Activated effector memory CD4-positive, alpha-beta T cell treated with anti-CD3 and anti-CD28 coated beads, Interleukin-2, amount 50 U/mL, for 16 hours (primary cell): Measurements from ENCODE around the gene CHL1.
"Not testable (repeated sequence)": the region's sequence is repeated elsewhere in the genome, so short reads cannot be mapped to it uniquely, and the experiment has no call there.

Source experiments
- DNase-seq: peaks from one replicate; pipeline ENCODE4 v3.0.0-alpha.2; 2020

The CHL1 gene

DNA sequence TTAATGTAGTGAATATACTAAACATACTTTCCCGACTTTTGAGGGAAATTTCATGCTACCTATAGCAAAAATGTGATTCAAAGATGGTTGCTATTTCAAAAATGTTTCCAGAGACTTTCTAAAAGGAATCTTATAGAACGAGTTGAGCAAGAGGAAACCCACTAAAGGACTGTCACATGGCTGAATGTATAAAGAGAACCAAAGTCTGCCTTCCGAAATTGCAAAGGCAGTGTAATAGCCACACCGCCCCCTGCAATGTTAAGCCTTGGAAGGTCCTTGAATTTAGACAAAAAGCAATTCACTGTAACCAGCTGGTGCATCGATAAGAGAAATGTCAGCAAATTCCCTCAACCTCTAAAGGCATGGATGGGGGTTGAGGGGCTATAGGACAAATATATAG, 142.8 kb downstream of the CHL1 start:
- no peak for DNase-seq

DNA sequence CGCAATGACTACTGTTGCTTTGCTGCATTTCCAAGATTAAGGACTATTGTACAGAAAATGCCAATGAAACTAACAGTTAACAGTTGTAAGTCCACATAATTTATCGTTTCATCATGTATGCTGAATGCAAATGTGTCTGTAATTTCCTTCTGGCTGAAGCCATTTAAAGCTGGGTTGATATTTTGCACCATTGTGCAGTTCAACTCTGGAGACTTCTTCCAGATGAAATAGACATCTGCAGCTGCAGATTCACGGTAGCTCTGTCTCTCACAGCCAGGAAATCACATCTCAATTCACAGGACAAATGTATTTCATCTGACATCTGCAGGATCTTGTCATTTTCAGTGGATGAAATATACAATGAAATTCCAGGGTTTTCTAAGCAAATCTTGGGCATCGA, 145.4 kb downstream of the CHL1 start:
- DNase-seq: no peak

DNA sequence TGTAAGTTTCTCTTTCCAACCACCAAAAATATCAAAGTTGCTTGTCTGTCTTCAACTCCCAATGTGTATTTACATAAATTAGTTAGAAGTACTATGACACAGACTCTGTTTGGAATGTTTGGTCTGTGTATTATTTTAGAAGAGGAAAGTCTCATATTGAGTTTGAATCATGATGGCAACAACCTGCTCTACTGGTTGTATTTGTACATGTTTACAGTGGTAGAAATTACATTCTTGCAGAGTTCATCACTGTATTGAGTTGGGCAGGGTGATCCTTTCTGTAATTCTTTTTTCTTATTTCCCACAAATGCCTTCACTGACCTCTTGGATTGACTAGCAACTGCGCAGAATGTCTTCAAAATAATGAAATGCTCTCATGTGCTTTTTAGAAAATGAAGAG, 149.6 kb downstream of the CHL1 start:
- no peak for DNase-seq

DNA sequence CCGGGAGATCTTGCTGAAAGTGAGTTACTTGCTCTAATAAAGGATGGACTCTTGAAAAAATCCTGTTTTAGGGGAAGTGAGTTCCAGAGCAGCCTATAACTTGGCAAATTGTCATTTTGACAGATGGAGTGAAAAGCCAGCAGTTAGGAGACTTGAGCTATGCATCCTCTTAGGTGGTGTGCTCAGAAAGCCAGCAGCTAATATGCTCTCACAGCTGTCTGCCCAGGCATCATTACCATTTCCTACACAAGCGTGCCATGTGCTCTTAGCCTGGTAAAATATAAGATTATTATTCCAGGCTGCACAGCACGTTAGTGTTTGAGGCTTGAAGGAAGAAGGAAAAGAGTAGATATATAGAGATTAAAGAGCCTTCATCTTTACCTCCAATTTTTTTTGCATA, 151.0 kb downstream of the CHL1 start:
- no peak for DNase-seq

DNA sequence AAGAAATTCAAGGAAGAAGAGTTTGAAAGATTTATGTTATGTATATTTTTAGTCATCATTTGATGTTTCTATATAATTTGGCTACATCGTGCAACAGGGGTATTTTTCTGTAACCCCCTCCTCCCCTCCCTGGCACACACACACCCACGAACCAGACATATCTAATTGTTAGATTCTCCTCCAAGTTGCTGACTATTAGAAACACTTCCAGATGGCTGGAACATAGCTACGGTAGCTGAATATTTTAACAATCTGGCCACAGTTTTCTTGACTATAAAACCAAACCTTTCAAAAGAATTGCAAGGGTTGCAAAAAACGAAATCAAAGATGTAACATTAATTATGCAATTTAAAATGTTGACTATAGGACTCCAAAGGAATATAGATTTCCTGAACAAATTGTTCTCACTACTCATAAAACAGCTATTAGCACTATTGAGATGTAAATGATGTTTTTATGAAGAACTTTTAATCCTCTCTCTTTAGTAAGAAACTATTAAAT, 154.4 kb downstream of the CHL1 start:
- no peak for DNase-seq

DNA sequence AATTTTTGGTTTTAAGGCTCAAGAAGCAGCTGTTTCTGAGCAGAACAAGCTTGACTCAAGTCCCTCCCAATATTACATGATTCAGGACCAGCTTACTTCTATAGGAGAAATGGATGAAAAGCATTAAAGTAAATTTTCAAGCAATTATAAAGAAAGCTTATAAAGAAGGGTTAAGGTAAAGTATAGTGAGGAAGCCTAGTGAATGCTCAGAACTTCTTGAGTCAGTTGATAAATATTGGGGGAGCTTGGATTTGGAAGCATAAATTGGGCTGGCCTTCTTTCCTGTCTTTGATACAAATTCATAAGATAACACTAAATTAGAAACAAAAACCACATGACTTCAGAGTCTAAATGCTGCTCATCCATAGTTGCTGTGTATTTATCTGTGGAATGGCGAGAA, 156.0 kb downstream of the CHL1 start:
- DNase-seq: no peak

DNA sequence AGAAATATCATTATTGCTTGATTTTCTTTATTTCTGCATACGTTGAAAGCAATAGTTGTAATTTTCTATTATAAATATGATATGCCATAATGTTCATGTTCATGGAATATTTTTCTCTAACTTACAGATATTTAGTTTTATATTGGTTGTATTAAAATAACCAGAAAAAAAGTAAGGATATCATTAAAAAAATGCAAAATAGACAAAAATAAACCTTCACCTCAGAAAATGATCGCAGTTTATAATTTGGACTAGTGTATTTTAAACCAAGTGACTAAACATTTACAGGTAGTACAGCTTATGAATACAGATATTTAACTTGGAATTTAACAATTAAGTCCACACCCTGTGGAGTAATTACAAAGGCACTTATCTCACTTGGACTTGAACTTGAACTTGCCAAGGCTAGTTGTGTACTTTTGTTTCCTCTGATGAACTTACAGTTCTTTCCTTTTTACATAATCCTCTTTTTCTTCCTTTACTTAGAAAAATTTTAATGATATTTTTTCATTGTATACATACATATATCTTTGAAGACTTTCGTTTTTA, 156.7 kb downstream of the CHL1 start:
- DNase-seq: no peak

DNA sequence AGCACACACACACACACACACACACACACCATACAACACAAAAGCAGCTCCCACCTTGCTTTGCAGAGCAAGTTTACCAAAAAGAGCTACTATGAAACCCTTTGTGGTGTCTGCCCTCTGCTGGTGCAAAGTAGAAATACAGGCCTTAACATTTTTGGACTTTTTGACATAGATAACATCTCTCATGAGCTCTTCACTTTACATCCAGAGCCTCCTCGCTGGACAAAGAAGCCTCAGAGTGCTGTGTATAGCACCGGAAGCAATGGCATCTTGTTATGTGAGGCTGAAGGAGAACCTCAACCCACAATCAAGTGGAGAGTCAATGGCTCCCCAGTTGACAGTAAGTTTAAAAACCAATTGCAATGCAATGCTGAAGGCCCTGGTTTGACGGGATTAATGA, 157.9 kb downstream of the CHL1 start:
- DNase-seq: no peak

DNA sequence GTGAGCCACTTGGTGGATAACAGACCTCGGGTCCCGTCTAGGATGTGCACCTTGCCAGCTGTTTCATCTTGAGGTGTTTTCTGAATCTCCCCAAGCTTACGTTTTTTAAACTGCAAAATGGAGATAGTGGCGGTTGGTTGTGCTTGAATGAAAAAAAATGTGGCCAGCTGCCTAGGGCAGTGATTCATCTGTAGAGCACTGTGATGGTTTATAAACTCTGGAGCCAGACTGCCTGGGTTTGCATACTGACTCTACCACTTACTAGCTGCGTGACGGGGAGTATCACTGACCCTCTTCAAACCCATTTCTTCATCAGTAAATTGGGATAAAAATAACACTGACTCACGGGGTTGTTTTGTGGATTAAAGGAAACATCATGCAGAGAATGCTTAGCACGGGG, 159.1 kb downstream of the CHL1 start:
- no peak for DNase-seq

DNA sequence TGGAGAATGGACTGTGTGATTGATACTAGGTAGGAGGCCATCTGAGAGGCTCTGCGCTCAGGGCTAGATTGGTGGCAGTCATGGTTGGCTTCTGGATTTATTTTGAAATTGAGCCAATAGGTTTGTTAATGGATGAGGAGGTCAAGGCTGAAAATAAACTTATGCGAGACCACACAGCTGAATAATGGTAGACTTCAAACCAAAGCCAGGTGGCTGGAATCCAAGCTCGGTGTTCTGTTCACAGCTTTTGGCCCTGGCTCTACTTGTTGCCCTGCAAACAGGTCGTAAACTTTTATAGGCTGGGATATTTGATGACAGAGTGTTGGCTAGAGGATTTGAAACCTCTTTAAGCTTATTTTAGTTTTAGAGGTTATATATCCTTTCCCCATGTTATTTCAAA, 160.4 kb downstream of the CHL1 start:
- DNase-seq: no peak

DNA sequence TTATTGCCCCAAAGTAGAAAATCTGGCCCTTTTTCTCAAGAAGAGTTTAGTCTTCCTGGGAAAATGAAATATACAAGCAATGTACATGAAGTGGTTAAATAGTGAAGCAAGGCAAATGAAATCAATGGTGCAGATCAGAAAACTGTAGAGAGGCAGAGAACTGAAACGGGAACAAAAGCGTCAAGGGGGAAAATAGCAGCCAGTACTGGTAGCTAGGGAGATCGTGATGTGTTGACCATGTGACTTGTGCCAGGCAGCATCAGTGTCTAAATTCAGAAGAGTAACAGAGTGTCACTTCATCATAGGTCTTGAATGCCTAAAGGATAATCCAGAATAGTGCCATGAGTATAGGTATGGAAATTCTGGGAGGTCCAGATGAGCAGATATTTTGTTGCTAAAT, 163.1 kb downstream of the CHL1 start:
- DNase-seq: no peak

DNA sequence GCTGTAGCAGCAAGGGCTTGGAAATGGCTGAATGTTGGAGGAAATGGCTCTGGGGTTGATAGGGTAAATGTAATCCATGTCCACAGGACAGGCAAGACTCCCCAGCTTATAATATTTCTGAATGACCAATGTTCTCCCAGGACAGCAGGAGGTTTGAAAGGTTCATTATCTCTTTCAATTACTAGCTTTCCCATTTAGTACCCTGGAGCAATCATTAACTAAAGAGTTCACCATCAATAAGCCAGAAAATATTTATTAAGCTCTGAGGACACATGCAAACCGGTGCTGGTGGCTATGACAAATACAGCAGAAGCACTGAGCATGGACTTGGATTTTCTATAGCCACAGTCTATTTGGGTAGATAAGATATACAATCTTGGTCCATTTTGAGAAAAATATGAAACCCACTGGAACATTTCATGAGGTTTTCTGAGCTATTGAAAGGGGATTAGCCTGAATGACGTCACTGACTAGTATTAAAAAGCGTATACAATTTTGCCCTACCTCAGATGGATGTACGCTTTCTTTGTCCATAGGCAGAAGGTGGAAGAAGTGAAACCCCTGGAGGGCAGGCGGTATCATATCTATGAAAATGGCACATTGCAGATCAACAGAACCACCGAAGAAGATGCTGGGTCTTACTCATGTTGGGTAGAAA, 166.2 kb downstream of the CHL1 start:
- DNase-seq: no peak

DNA sequence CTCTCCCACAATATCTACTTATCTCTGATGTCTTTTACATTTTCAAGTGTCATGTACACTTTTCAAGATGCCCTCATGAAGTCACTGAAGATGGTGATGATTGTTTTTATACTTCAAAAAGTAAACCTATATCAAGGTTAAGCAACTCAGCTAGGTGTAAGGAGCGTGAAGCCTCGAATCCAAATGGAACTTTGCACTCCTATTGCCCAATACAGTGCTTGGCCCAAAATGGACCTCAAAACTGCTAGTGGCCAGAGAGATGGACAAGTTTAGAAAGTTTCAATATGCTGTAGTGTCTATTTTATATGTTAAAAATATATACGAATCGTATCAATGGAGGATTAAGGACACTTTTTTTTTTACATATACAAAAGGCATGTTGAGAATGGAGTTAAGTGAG, 167.7 kb downstream of the CHL1 start:
- no peak for DNase-seq

DNA sequence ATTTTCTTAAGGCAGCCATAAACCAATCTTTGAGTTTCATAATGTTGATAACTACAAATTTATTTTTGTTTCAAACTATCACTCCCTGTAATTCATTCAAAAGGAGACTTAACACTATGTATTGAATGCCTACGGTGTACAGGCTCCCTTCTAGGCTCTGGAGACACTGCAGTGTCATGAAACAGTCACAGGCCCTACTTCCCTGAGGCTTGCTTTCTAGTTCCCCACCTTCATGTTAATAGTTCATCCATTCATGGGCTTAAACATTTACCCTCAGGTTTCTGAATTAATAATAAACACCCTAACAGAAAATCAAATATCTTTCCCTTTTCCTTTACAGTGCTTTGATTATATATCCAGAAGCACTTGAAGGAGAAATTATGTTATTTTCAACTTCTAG, 168.7 kb downstream of the CHL1 start:
- no peak for DNase-seq

DNA sequence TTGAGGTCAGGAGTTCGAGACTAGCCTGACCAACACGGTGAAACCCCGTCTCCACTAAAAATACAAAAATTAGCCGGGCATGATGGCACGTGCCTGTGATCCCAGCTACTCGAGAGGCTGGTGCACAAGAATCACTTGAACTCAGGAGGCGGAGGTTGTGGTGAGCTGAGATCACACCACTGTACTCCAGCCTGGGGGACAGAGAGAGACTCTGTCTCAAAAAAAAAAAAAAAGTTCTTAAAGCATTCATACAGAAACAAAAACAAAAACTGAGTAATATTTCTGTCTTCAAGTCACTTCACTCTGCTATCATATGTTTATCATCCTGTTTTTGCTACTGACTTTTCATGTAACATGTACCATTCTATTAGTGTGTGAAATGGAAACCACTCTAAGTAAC, 169.7 kb downstream of the CHL1 start:
- DNase-seq: not testable (repeated sequence)

DNA sequence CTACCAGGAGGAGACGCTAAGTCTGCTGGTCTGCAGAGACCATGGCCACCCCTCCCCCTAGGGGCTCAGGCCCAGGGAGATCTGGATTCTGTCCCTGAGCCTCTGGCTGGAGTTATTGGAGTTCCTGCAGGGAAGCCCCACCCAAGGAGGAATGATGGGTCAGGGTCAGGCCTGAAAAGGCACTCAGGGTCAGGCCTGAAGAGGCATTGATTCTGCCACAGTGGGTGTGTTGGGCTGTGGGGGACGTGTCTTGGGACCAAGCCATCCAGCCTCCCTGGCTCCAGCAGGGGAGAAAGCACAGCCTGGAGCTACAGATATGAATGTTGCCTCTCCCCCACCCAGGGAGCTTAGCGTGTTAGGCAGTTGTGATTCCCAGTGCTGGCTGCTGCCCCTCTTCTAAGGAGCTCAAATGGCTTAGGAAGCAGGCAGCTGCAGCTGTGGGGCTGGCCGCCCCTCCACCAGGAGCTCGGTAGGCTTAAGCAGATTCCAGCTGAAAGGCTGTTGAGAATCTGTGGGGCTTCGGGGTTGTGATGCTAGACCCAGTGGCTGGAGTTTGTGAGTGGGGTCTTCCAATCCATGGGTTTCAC, 176.7 kb downstream of the CHL1 start:
- no peak for DNase-seq

DNA sequence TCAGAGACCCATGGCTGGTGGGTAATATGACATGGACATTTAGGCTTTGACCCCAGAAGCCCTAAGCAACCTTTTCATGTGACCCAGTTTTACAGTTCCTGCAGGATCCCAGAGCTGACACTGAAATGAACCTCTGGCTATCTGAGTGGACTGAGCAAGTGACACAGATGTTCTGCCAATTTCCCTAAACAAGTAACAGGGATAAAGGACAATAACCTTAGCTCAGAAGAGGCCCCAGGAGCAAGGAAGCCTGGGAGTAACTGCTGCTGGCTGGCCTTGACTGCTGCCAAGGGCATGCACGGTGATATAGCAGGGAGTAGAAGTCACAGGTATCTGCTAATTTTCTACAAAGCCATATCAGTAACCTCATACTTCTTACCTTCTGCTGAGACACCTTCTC, 177.9 kb downstream of the CHL1 start:
- no peak for DNase-seq

DNA sequence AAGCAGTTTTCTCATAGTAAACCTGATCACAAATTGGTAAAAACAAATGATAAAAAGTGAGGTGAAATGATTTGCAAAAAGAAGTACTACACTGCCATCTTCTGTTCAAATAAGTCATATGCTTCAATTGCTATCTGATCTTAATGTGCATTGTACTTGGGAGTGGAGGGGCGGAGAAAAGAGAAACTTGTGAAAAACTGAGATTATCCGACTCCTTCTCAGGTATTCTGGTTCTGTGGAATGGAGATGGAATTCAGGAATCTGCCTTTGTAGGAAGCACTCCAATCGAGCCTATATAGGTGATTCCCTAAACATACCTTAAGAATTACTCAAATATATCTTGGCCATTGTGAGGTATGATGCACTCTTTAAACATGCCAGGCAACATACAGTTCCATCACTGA, 180.6 kb downstream of the CHL1 start:
- DNase-seq: no peak

DNA sequence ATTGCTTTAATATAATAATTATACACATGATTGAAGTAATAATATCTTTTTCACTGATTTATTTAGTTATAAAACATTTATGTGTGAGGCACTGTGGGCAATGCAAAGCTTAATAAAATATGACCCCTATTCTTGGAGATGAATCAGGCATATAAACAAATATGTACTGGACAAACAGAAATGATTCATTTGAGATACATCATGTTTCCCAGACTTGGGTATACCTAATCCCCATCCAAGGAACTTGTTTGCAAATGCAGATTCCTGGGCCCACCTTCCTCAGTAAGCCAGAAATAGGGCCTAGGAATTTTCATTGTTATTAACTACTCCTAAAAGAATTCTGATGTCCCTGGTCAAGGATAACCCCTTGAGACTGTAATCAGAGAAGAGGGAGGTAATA, 184.2 kb downstream of the CHL1 start:
- no peak for DNase-seq

DNA sequence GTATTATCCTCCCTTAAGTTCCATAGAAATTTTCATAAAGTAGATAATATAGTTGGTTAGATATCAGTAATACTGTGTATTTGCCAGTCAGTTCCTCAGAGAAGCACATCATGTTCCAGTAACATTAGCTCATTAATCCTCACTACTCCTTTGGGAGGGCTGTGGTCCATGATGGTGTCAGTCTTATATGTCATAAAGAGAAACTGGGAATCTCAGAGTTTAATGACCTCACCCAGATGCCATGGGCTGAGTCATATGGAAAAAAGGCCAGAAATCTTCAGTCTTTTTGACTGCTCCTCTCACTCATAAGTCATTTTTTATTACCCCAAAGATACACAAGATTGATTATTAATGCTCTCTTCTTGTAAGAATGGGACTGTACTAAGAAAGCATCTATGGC, 188.6 kb downstream of the CHL1 start:
- DNase-seq: no peak

DNA sequence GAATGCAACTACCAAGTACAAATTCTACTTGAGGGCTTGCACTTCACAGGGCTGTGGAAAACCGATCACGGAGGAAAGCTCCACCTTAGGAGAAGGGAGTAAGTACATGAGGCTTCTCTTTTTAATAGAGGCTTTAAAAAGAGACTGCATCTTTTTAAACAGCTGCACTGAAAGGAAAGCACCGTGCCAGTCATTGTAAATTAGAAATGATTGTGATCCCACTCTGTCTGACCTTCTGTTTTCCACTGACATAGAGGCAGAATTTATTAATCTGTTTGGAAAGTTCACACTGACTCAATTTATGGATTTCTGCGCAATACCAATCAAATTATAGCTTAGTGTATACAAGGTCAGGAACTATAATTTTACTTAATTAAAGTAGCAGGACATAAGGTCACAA, 198.2 kb downstream of the CHL1 start:
- no peak for DNase-seq

DNA sequence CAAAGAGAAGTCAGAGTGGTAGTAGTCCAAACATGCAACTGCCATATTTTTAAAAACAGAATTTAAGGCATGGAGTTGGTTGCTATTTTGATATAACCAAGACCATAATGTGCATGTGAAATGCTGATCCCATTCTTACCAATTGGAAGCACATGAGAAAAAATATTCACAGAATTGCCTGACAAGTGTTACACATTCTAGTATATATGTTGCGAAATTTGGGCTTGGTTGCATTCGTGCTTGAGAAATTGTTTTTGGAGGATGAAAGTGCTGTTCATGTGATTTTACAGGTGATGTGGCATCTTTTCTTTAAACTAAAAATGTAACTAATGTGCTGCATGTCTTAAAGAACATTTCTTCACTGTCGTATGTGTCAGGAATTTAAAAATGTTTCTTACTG, 199.7 kb downstream of the CHL1 start:
- no peak for DNase-seq

DNA sequence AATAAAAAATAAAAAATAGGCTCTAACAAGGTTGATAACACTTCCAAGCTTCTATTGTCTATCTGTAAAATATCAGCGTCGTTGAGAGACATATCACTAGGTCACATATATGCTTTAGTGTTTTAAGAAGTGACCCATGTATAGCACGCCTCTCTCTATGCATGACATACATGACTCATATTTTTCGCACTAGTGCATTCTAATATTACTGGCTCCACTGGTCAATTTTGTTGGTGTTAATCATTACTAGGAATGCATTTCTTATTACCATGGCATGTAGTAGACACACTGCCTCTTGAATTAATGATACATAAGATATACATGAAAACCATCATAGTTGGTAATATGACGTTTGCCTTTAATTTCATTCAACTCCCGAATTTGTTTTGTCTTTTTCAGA, 203.1 kb downstream of the CHL1 start:
- no peak for DNase-seq

DNA sequence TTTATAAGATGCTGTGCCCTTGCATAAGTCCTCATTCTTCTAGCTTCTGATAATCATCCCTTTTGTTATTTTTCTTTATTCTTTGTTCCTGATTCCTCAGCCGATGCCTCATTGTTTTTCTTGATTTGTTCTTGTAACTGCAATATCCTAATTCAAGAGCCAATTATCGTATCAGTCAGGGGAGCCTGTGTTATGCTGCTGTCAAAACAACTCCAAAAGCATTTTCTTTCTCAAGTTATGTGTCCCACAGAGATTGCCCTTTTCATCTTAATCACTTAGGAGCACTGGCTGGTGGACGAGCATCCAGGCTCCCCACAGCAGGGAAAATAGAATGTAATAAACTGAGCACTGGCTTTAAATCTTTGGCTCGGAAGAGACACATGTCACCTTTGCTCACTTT, 207.3 kb downstream of the CHL1 start:
- DNase-seq: no peak

DNA sequence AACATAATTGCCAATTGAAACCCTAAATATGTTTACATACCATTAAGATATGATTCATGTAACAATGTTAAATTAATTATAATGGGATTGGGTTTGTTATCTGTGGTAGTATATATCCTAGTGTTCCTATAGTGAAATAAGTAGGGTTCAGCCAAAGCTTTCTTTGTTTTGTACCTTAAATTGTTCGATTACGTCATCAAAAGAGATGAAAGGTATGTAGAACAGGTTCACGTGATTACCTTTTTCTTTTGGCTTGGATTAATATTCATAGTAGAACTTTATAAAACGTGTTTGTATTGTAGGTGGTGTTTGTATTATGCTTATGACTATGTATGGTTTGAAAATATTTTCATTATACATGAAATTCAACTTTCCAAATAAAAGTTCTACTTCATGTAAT, 212.4 kb downstream of the CHL1 start:
- no peak for DNase-seq
